NCI-H2107 (cell line): ENCODE results near the gene KRTAP12-4.
"Not testable (repeated sequence)": the region's sequence is repeated elsewhere in the genome, so short reads cannot be mapped to it uniquely, and the experiment has no call there.

Experiments used
- DNase-seq: peaks from one replicate; lab custom pipeline; 2025; lab: John Stamatoyannopoulos, UW

The KRTAP12-4 gene

DNA sequence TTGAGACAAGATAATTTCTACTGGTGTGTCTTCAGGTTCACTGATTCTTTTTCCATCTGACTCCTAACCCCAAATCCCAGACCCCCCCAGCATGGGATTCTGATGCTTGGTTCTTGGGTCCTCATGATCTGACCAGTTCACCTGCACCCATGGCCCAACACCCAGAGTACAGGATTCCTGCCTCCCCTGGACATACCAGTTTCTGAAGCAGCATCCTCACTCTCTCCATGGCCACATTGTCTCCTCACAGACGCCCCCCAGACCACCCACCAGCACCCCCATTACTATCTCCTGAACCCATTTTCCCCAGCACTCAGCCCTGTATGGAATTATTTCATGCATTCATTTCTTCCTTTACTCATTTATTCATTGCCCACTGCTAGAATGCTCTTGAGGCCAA is 2.4 kb upstream of the KRTAP12-4 start:
- no peak for DNase-seq

GRCh38 chr21:44653656-44654575 is 543 bp downstream of the KRTAP12-4 start:
- DNase-seq: no peak

- DNase-seq: no peak
Measured at GRCh38 chr21:44653123-44653522, 1.3 kb downstream of the KRTAP12-4 start.

DNA sequence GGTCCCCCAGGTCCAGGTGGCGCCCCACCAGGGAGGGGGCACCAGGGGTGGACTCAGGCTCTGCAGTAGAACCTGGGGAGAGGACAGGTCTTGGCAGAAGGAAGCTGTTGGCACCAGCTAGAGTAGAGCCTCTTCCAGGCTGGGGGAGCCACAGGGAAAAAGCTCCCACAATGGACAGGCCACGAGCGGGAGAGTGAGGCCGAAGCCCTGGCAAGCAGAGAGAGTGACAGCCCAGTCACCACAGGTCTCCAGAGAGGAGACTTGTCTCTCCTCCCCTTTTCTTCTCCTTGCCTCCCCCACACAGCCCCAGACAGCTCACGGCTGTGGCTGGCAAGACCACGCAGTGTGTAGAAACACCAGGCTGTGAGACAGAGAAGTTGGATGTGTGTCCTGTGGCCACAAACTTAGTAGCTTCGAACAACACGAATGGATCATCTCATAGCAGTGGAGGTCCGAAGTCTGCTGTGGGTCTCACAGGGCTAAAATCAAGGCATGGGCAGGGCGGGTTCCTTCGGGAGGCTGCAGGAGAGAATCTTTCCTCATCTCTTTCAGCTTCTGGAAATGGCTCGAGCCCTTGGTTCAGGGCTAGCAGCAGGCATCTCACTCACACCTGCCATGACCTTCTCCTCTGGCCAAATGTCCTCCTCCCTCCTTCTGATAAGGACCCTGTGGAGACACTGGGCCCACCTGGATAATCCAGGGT is 3.3 kb downstream of the KRTAP12-4 start:
- DNase-seq: no peak

- DNase-seq: no peak
Measured at GRCh38 chr21:44650265-44650972, 4.0 kb downstream of the KRTAP12-4 start.

GRCh38 chr21:44649521-44650100 is 4.8 kb downstream of the KRTAP12-4 start:
- no peak for DNase-seq

- no peak for DNase-seq
Measured at GRCh38 chr21:44648557-44649311, 5.7 kb downstream of the KRTAP12-4 start.

GRCh38 chr21:44647222-44647552 is 7.3 kb downstream of the KRTAP12-4 start:
- DNase-seq: no peak

GRCh38 chr21:44646366-44647221 is 7.9 kb downstream of the KRTAP12-4 start, which contains the start of gene KRTAP10-11:
KRTAP10-11 (plus strand) TSS chr21:44646414; CDS start chr21:44646459, 45 bp downstream.
- not testable (repeated sequence) for DNase-seq

GRCh38 chr21:44644878-44645277 is 9.6 kb downstream of the KRTAP12-4 start:
- no peak for DNase-seq

- no peak for DNase-seq
Measured at GRCh38 chr21:44643741-44644310, 10.6 kb downstream of the KRTAP12-4 start.

DNA sequence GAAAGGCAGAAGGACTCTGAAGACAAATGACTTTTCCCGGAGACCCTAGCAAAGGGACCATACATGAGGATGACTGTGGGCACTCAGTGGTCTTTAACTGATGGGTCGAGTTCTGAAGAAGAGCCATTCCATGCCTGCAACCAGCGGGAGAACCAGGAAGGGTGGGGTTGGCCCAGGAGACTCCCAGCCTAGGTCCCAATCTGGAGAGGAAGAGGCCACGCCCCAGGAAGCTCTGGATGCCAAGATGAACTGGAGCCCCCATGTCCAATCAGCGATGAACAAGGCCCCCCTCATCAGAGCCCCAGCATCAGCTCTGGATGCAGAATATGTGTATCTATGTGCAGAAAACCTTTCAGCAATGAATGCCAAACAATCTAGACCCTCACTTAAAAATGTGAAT is 13.7 kb downstream of the KRTAP12-4 start:
- DNase-seq: no peak

DNA sequence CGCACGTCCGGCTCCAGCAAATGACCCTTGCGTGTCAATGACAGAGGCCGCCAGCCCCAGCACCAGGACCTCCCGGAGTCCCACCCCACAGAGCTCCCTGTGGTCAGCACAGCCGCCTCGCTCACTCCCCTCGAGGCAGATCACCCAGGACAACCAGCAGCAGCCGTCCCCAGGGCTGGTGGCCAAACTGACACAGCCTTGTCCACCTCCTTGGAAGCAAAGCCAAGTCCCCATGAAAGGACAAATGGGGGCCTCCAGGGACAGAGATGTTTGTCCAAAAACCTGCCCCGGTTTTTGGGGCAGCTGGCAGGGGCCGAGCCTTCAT is 15.2 kb downstream of the KRTAP12-4 start:
- no peak for DNase-seq

DNA sequence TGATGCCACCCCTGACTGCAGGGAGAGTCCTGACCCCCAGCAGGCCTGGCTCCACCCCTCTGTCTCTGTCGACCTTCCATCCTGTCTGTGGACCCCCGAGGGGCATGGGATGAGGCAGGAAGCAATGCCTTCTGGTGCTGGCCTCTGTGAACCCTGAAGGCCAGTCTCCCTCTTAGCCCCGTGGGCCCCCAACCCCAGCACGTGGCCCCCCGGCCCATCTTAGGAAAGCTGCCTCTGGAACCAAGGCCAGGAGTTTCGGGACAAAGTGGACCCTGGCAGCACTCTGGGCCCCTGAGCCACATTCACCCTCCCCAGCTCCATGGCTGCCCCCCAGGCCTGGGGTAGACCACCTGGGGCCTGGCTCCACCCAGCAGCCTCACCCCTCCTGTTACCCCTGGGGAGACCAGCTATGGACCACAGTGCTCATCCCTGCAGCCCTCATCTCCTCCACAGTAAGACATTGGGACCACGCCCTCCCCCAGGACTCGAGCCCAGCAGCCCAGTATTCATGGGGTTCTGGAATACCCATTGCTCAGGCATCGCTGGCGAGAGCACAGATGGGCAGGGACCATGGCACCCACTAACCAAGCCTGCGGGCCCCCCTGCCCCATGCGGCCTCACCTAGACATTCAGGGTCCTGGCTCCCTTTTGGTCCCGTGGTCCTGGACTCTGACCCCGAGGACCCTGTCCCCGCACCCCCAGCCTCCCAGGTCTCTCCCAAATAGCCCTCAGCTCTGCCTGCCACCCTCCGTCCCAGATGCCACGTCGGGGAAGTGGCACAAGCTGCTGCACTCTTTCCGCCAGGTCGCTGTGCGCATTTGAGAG is 15.7 kb downstream of the KRTAP12-4 start:
- DNase-seq: not testable (repeated sequence)

DNA sequence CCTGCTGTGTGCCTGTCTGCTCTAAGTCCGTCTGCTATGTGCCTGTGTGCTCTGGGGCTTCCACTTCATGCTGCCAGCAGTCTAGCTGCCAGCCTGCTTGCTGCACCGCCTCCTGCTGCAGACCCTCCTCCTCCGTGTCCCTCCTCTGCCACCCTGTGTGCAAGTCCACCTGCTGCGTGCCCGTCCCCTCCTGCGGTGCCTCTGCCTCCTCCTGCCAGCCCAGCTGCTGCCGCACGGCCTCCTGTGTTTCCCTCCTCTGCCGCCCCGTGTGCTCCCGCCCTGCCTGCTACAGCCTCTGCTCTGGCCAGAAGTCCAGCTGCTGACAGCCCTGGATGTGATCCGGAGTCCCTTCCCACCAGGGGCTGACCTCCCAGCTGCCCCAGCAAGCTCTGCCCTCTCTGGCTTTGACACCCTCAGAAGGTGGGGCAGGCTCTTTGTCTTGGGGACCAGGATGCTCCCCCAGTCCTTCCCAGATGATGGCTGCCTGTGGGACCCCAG is 16.6 kb downstream of the KRTAP12-4 start:
- not testable (repeated sequence) for DNase-seq

DNA sequence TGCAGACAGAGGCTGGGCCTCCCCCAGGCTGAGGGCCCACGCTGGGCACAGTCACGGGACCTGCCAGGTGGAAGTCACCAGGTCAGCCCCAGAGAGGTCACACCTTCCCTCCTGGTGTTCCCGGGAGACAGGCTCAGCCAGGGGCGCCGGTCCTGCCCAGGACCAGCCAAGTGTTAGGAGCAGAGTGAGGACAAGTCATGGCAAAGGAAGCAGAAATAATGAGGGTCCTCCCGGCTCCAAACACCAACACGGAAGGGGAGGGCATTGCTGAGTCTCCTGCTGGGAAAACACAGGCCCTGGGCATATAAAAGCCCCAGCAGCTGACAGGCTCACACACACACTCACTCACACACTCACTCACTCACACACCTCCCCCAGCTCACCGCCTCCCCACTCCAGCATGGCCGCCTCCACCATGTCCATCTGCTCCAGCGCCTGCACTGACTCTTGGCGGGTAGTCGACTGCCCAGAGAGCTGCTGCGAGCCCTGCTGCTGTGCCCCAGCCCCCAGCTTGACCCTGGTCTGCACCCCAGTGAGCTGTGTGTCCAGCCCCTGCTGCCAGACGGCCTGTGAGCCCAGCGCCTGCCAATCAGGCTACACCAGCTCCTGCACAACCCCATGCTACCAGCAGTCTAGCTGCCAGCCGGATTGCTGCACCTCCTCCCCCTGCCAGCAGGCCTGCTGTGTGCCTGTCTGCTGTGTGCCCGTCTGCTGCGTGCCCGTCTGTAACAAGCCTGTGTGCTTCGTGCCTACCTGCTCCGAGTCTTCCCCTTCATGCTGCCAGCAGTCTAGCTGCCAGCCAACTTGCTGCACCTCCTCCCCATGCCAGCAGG is 17.2 kb downstream of the KRTAP12-4 start, which contains the start of gene KRTAP10-10:
TSS of gene KRTAP10-10 (plus strand) at position 339 of the 833 bp plus-strand sequence. CDS start at position 401, 62 bp downstream.
- no peak for DNase-seq

DNA sequence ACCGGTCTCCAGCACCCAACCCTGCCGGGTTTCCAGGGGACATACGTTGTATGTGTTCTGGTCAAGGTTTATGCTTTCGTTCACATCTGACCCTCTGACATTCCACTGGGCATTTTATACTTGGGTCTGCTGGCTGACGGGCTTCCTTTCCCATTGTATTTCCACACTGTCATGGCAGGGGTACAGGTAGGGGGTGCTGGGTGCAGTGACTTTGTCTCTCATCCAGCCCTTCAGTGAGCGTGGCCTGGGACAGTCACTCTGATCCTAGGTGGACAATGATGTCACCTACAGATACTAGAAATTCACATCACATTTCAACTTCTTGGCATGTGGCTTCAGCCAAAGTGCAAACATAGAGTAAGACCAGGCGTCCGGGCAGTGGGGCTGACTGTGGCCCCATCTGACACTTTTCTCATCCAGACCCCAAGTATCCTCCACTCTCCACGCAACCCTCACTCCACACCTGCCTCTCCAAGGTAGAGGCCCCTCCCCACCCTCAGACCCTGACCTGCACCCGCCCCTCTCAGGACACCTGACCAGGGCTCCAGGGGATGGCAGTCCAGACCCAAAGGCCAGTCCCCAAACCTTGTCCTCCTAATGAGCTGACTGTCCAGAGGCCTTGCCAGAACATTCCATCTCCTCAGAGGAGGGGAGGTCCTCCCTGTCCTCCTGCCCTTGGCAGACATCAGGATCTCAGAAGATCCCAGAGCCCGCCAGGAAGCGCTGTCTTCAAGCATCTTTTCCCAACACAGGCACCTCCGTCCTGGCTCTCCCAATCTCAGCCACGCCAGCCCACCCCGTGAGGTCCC is 18.0 kb downstream of the KRTAP12-4 start:
- DNase-seq: no peak
